Right atrium auricular region (tissue), 2 donors: ENCODE measurements around the gene TRAK1. TPM values are rescaled to one million over a fixed set of nuclear protein-coding genes. Genes with fewer than 3 reads are reported as not detected.

ENCODE experiments used
- DNase-seq: peaks from one replicate; pipeline ENCODE4 v3.0.0-alpha.2; 2019; ENCODE audit warnings: low spot score
- H3K27ac ChIP-seq, 2 donors: fragments of 200-600 bp; sonication (generic); 1 replicate in 1 of 2; 2 replicates in 1 of 2; pipeline ENCODE4 v1.5.1; 2016 to 2019
- H3K27me3 ChIP-seq, 2 donors: fragments of 200-600 bp; sonication (generic); one replicate each; pipeline versions ENCODE4 v1.5.1 to v1.6.0; 2017 to 2019
- H3K36me3 ChIP-seq: fragments of 200-600 bp; sonication (generic); one replicate; pipeline ENCODE4 v1.5.1; 2016
- H3K4me1 ChIP-seq, 2 donors: fragments of 200-600 bp; sonication (generic); one replicate each; pipeline versions ENCODE4 v1.5.1 to v1.6.0; 2017 to 2019
- H3K4me3 ChIP-seq, 2 donors: fragments of 200-600 bp; sonication (generic); 1 replicate in 1 of 2; 2 replicates in 1 of 2; pipeline ENCODE4 v1.5.1; 2017 to 2019; ENCODE audit warnings: mild to moderate bottlenecking in 1 of 2, moderate library complexity in 1 of 2
- H3K9me3 ChIP-seq, 2 donors: fragments of 200-600 bp; sonication (generic); one replicate each; pipeline ENCODE4 v1.5.1; 2019
- total RNA-seq, 2 donors: library from RNA; depleted of rRNA; stranded (reverse); fragments of >200 nt; gene quantifications; one replicate each; pipeline ENCODE4 v1.1.0, GENCODE V29; 2016
- TF ChIP-seq, protein P1 (sequence below), 2 donors: fragments of 200-600 bp; sonication (generic); IDR thresholded peaks; one replicate each; pipeline ENCODE4 v1.5.1; 2019; ENCODE audit warnings: antibody characterized with exemption in 2 of 2

Gene TRAK1
- total RNA-seq, 2 donors from 2014 or later: 172 to 259 TPM

DNA sequence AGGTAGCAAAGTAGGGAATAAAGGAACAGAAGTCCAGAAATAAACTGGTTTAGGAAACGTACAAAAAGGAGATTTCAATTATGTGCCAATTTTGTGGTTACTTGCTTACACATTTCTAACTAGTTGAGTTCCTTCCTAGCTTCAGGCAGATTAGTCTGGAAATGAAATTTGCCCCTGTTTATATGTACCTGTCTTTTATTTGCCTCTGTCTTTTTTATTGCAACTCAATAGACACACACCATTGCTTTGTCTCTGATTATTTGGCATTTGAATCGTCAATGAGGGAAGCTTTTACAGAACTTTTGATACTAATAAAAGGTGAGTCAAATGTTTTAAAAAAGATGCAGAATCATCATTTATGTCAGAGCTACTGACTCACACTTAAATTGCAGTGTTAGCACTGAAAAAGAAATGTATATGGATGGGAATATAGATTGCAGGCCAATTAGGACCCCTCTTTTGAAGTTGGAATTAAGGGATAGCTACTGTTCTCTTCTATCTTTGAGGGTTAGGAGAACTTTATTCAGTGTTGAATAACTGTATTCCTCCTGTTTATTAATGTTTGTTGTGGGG, 60.5 kb downstream of the TRAK1 start:
- TF ChIP-seq, protein P1, sequence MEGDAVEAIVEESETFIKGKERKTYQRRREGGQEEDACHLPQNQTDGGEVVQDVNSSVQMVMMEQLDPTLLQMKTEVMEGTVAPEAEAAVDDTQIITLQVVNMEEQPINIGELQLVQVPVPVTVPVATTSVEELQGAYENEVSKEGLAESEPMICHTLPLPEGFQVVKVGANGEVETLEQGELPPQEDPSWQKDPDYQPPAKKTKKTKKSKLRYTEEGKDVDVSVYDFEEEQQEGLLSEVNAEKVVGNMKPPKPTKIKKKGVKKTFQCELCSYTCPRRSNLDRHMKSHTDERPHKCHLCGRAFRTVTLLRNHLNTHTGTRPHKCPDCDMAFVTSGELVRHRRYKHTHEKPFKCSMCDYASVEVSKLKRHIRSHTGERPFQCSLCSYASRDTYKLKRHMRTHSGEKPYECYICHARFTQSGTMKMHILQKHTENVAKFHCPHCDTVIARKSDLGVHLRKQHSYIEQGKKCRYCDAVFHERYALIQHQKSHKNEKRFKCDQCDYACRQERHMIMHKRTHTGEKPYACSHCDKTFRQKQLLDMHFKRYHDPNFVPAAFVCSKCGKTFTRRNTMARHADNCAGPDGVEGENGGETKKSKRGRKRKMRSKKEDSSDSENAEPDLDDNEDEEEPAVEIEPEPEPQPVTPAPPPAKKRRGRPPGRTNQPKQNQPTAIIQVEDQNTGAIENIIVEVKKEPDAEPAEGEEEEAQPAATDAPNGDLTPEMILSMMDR (IDR thresholded peaks at IDR 0.05): no peak
- DNase-seq: no peak
- peaks cover 0 to 45% of the 10 kb centered on the region in 2 donors for H3K4me1 ChIP-seq
- H3K9me3 ChIP-seq: no peaks in the 10 kb centered on the region
- no peak overlapping the region for H3K27ac ChIP-seq
- H3K4me3 ChIP-seq: no peak overlapping the region
- no peaks in the 10 kb centered on the region for H3K36me3 ChIP-seq
- no peaks in the 10 kb centered on the region for H3K27me3 ChIP-seq

DNA sequence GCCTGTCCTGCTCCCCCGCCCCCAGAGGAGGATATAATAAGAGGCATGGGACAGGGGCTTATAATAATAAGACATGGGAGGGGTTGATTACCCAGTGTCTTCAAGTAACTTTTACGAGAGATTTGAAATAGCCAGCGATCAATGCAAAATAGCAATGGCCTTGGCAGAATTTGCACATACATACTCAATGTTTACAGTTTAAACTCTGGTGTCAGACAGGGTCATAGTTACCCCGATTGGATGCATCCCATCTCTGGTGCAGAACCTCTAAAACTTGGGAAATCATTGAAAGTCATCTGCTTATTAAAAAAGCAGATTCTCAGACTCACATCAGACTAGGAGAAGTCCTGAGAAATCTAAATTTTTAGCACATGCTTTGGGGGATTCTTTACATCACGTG, 61.0 kb downstream of the TRAK1 start:
- Histone ChIP-seq H3K27me3 (no peaks in the 10 kb centered on the region), H3K9me3 (no peaks in the 10 kb centered on the region), H3K4me1 (peaks cover 0 to 45% of the 10 kb centered on the region in 2 donors), H3K4me3 (no peak overlapping the region), H3K27ac (peak overlapping the region in 1 of 2 donors; percentile 47), H3K36me3 (no peaks in the 10 kb centered on the region)
- no peak for DNase-seq
- TF ChIP-seq, protein P1 (IDR thresholded peaks at IDR 0.05): no peak

DNA sequence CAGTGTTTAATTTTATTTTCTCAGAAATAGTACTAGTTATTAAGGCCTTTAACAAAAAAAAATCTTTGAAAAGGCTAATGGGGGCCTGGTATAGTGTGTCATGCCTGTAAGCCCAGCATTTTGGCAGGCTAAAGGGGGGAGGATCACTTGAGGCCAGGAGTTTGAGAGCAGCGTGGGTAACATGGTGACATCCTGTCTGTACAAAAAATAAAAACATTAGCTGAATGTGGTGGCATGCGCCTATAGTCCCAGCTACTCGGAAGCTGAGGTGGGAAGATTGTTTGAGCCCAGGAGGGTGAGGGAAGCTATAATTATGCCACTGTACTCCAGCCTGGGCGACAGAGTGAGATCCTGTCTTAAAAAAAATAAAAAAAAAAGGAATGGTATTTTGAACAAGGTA, 61.9 kb downstream of the TRAK1 start:
- no peak overlapping the region for H3K4me3 ChIP-seq
- H3K27ac ChIP-seq: peak overlapping the region; percentile 31 to 47
- TF ChIP-seq, protein P1 (IDR thresholded peaks at IDR 0.05): no peak
- H3K9me3 ChIP-seq: no peaks in the 10 kb centered on the region
- H3K27me3 ChIP-seq: no peaks in the 10 kb centered on the region
- H3K36me3 ChIP-seq: no peaks in the 10 kb centered on the region
- no peak for DNase-seq
- H3K4me1 ChIP-seq: peaks cover 0 to 43% of the 10 kb centered on the region in 2 donors

DNA sequence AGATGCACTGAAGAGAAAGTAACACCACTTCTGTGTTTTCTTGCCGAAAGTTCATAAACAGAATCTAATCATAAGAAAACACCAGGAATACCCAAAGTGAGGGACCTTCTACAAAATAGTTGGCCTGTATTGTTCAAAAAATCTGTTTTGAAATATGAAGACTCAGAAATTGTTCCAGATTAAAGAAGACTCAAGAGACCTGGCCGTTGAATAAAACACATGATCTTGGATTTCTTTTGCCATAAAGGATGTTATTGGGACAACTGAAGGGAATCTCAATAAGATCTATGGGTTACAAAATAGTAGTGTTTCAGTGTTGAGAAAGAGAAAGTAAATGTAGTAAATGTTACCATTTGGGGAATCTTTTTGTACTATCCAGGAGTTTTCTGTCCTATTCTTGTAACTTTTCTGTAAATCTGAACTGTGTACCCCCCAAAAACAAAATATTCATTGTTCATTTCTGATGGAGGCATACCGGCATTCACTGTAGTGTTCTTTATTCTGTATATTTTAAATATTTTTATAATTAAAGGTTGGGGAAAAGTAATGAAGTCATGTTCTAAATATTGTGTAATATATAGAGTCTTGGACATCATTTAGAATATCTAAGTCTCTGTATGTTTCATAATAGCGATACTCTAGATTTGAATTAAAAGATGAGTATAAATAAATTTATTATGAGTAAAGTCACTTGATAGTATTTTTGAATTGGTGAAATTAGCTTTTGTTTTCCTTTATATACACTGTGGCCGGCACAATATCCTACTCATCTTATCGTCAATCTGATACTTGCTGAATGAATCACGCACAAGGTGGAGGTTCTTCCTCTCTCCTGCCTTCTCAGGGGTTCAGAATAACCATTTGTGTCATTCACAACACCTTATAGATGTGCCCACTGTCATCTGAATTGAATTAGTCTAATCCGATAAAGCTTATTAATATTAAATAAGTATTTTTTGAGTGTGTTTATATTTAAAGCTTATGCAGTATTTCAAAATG, 66.7 kb downstream of the TRAK1 start:
- H3K9me3 ChIP-seq: no peaks in the 10 kb centered on the region
- TF ChIP-seq, protein P1 (IDR thresholded peaks at IDR 0.05): no peak
- DNase-seq: no peak
- H3K27me3 ChIP-seq: no peaks in the 10 kb centered on the region
- peaks cover 0 to 49% of the 10 kb centered on the region in 2 donors for H3K4me1 ChIP-seq
- H3K36me3 ChIP-seq: no peaks in the 10 kb centered on the region
- no peak overlapping the region for H3K27ac ChIP-seq
- no peak overlapping the region for H3K4me3 ChIP-seq

DNA sequence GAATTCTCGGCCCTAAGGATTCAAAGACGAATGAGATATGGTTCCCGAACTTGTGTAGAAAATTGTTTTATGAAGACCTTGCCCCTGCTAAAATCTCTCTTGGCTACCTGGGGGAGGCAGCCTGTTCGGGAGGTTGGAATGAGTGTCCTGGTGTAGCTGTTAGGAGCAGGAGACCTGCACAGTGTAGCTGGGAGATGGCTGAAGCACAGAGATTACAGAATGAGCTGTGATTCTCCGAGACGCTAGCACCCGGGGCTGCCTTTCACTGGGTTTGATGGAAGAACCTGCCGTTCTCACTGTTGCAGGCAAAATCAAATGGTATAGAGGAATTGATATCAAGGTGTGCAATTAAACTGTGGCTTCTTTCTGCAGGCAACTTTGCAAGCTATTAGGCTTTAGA, 68.0 kb downstream of the TRAK1 start:
- no peak overlapping the region for H3K27ac ChIP-seq
- H3K4me1 ChIP-seq: peaks cover 0 to 49% of the 10 kb centered on the region in 2 donors

More for the DNA sequence above, 68.0 kb downstream of the TRAK1 start:
- TF ChIP-seq, protein P1 (IDR thresholded peaks at IDR 0.05): no peak
- DNase-seq: no peak
- Histone ChIP-seq H3K9me3 (no peaks in the 10 kb centered on the region), H3K4me3 (no peak overlapping the region), H3K27me3 (no peaks in the 10 kb centered on the region), H3K36me3 (no peaks in the 10 kb centered on the region)
